GM13976 (cell line): ENCODE measurements around the gene EPS15.

ENCODE experiments used
- DNase-seq: peaks from one replicate; pipeline ENCODE4 v3.0.0; 2012; ENCODE audit warnings: low spot score
- CTCF ChIP-seq: IDR thresholded peaks from 2 replicates; pipeline ENCODE4 v1.5.1; 2012; ENCODE audit warnings: borderline replicate concordance, mild to moderate bottlenecking; ENCODE audit not compliant: insufficient read depth; ENCODE audit errors: extremely low read depth, missing control alignments, control extremely low read depth
- in situ Hi-C: fragments of 300-500 bp; cut with MboI; formaldehyde crosslinking; loops from one replicate; pipeline ENCODE4 v1.12.0; 2022; ENCODE audit warnings: low sequenced_read_pairs, mixed read lengths, inconsistent platforms; ENCODE audit not compliant: unreplicated experiment

Gene EPS15

DNA sequence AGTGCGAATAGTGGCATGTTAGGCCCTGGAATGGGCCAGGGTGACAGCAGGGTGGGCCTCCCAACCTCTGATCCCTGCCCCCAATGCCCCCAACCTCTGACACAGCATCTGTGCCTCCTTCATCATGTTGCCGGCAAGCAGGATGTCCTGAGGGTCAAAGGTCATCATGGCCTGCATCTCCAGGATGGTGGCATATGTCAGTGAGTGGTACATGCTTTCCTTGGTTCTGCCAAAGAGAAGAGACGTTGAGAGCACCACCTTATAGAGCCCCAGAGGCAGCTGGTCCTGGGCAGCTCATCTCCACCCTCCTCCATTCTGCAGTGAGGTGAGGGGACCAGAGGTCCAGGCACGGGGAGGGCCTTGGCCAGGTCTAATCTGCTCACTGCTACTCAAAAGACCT, 206.3 kb downstream of the EPS15 start:
- in situ Hi-C loops: no loop called here

DNA sequence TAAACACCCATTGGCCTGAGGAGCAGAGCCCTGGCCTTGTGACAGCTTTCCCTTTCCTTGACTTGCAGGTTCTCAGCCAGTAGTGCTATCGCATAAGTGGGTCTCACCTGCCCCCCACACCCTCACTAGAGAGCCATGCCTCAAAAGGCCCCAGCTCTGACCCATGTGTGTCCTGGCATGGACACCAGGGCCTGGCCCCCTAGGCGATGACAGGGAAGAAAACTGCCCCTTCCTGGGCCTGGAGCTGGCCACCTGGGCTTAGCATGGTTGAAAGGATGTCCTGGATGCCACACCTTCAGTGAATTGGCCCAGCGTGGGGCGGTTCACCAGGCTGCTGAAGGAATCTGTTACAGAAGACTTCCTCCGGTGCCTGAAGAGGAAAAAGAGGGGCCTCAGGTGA, 207.2 kb downstream of the EPS15 start:
- no peak for DNase-seq
- no peak for TF ChIP-seq CTCF
- in situ Hi-C loops: no loop called here

More for the DNA sequence above, 206.3 kb downstream of the EPS15 start:
- TF ChIP-seq CTCF: no peak
- no peak for DNase-seq

GRCh38 chr1:51310871-51311613, 208.0 kb downstream of the EPS15 start:
- in situ Hi-C loops: no loop called here
- TF ChIP-seq CTCF: no peak
- no peak for DNase-seq

DNA sequence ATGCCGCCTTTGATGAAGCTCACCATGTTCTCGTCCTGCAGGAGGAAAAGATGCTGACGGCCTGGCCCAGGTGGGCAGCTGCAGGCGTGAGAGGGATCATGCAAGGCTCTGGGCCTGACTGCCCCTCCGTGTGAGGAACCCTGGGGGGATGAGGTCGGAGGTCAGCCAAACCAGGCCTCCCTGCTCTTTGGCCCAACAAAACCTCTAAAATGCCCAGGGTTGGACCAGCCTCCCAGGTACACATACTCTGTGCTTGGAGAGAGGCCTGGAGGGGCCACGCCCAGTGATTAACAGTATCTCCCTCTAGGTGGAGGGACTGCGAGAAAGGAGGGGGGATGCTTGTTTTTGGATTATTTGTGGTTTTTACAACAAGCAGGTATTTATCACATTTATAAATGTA, 209.8 kb downstream of the EPS15 start:
- no peak for TF ChIP-seq CTCF
- DNase-seq: no peak
- in situ Hi-C loops: no loop called here

DNA sequence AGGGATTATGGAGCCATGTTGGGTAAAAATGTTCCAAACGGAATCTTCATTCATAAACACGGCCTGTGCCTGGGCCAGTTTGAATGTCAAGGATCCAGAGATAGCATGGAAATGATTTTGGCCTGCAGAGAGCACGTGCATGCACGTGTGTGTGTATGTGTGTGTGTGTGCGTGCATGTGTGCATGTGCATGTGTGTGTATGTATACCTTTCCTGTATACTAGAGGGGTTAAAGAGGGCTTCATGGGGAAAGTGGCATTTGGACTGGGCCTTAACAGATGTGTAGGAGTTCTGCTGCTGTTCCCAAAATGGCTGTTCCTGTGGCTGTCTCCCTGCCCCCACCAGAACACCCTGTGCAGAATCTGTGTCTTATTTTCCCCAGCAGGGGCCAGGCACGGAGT, 210.4 kb downstream of the EPS15 start:
- TF ChIP-seq CTCF: no peak
- DNase-seq: no peak
- in situ Hi-C loops: no loop called here

DNA sequence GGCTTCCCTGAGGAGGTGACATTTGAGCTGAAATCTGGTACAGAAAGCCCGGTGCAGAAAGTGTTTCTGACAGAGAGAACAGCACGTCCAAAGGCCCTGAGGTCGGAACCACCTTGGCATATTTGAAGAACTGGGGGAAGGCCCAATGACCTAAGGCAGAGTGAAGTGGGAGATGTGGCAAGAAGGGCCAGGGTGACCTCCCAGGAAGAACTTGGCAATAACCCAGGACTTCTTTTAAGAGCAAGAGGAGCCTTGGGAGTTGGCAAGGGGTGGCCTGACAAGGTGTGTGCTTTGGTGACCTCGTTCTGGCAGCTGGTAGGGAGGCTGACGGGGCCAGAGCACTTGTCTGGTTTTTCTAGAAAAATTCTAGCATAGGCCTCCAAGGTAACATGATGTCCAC, 212.1 kb downstream of the EPS15 start:
- in situ Hi-C loops: no loop called here
- no peak for TF ChIP-seq CTCF
- no peak for DNase-seq
